ENCODE results near the gene AQP4.

- TF ChIP-seq CTCF (IDR thresholded peaks at IDR 0.05; ENCODE audit: low read depth, low read length, poor library complexity, severe bottlenecking) (peak; percentile 51), EZH2phosphoT487 (IDR thresholded peaks at IDR 0.05; ENCODE audit: borderline replicate concordance, low read length) (no peak)
Measured at GRCh38 chr18:26804519-26804918, 61.0 kb downstream of the AQP4 start.
